K562 (cell line): ENCODE measurements around the gene TPCN1. TPM values are rescaled to one million over a fixed set of nuclear protein-coding genes. Genes with fewer than 3 reads are reported as not detected.

Experiments used
- ARID1B ChIP-seq: fragments of 450-650 bp; IDR thresholded peaks from 2 replicates; pipeline ENCODE4 v1.6.1; 2016; ENCODE audit warnings: antibody characterized with exemption, mild to moderate bottlenecking, inconsistent platforms
- ETV1 ChIP-seq: fragments of 450-650 bp; conservative IDR thresholded peaks from 2 replicates; pipeline ENCODE4 v1.6.1; 2016; ENCODE audit warnings: missing genetic modification characterization, control low read depth, low read depth, missing compliant biosample characterization
- JUND ChIP-seq, 2 experiments: IDR thresholded peaks; 2 replicates in 1 of 2; 3 replicates in 1 of 2; pipeline ENCODE4 v1.6.1; 2011; ENCODE audit warnings: borderline replicate concordance in 2 of 2, low read depth in 2 of 2, low read length in 2 of 2, improper control_type of control experiment in 1 of 2, missing biosample characterization in 1 of 2, missing genetic modification characterization in 1 of 2, missing genetic modification reagents in 1 of 2
- MED1 ChIP-seq: sonication (generic); formaldehyde crosslinking; IDR thresholded peaks from 2 replicates; pipeline ENCODE4 v1.8.1; 2023; ENCODE audit warnings: missing genetic modification reagents, borderline replicate concordance
- NR2C2 ChIP-seq, 2 experiments: fragments of 200-800 bp in 1 of 2; sonication (Bioruptor generic) in 1 of 2; sonication (generic) in 1 of 2; formaldehyde crosslinking in 1 of 2; IDR thresholded peaks; 2 replicates each; pipeline versions ENCODE4 v1.6.1 to v1.8.0; 2016 to 2022; ENCODE audit warnings: mild to moderate bottlenecking in 1 of 2, missing compliant biosample characterization in 1 of 2, missing genetic modification characterization in 1 of 2, missing genetic modification reagents in 1 of 2
- SIN3B ChIP-seq: fragments of 450-650 bp; IDR thresholded peaks from 2 replicates; pipeline ENCODE4 v1.6.1; 2017; ENCODE audit warnings: low read depth, mild to moderate bottlenecking, moderate library complexity
- THRAP3 ChIP-seq: fragments of 450-650 bp; IDR thresholded peaks from 2 replicates; pipeline ENCODE4 v1.6.1; 2016; ENCODE audit warnings: mild to moderate bottlenecking, inconsistent platforms, borderline replicate concordance
- ZNF140 ChIP-seq: fragments of 250-450 bp; sonication (Bioruptor Pico); IDR thresholded peaks from 2 replicates; pipeline ENCODE4 v1.8.0; 2021; ENCODE audit warnings: moderate library complexity, mild to moderate bottlenecking, inconsistent platforms
- ZNF174 ChIP-seq: fragments of 250-450 bp; sonication (Bioruptor Pico); IDR thresholded peaks from 2 replicates; pipeline ENCODE4 v1.4.0; 2020; ENCODE audit warnings: mild to moderate bottlenecking
- ZNF41 ChIP-seq: fragments of 250-450 bp; sonication (Bioruptor Pico); conservative IDR thresholded peaks from 2 replicates; pipeline ENCODE4 v1.4.0; 2020; ENCODE audit warnings: mild to moderate bottlenecking
- ZNF79 ChIP-seq: fragments of 250-450 bp; sonication (Bioruptor Pico); IDR thresholded peaks from 2 replicates; pipeline ENCODE4 v1.4.0; 2020; ENCODE audit warnings: low read depth, mild to moderate bottlenecking, moderate library complexity
- polyA plus RNA-seq, 8 experiments: library from polyadenylated mRNA; depleted of rRNA in 4 of 8; stranded (reverse) in 5 of 8; unstranded in 3 of 8; fragments of >200 nt; fragmentation: Nextera tagmentation in 2 of 8; fragmentation: Illumina TruSeq in 1 of 8; extraction: Ambion mirVana in 2 of 8; extraction: Trizol in 1 of 8; gene quantifications; 2 replicates each; pipeline versions ENCODE4 v1.2.1 to v1.2.3, GENCODE V29; 2011 to 2014; ENCODE audit warnings: inconsistent platforms in 1 of 8, missing spikeins in 1 of 8
- total RNA-seq, 7 experiments: library from RNA; depleted of rRNA in 6 of 7; stranded (reverse); fragments of >200 nt in 6 of 7; fragmentation: Illumina TruSeq in 2 of 7; extraction: Trizol in 2 of 7; gene quantifications; 2 replicates each; pipeline versions ENCODE4 v1.2.1 to v1.2.3, GENCODE V29; 2011 to 2021; ENCODE audit warnings: low replicate concordance in 1 of 7
- TF ChIP-seq, protein P1 (sequence below), 2 experiments: fragments of 450-650 bp; conservative IDR thresholded peaks; 2 replicates each; pipeline ENCODE4 v1.6.1; 2017; ENCODE audit warnings: mild to moderate bottlenecking in 2 of 2, moderate library complexity in 2 of 2
- TF ChIP-seq, protein P2 (sequence below): sonication (generic); formaldehyde crosslinking; IDR thresholded peaks from 2 replicates; pipeline ENCODE4 v1.8.1; 2022; ENCODE audit warnings: missing genetic modification reagents
- TF ChIP-seq, protein P3 (sequence below), 2 experiments: fragments of 450-650 bp in 1 of 2; IDR thresholded peaks; 2 replicates each; pipeline ENCODE4 v1.6.1; 2011 to 2017; ENCODE audit warnings: low read depth in 2 of 2, antibody characterized with exemption in 1 of 2, borderline replicate concordance in 1 of 2, low read length in 1 of 2, mild to moderate bottlenecking in 1 of 2, mixed read lengths in 1 of 2; ENCODE audit not compliant: control insufficient read depth in 1 of 2
- TF ChIP-seq, protein P4 (sequence below): fragments of 450-650 bp; IDR thresholded peaks from 2 replicates; pipeline ENCODE4 v1.6.1; 2016; ENCODE audit warnings: antibody characterized with exemption
- TF ChIP-seq, protein P5 (sequence below): fragments of 450-650 bp; formaldehyde crosslinking; IDR thresholded peaks from 2 replicates; pipeline ENCODE4 v1.4.0; 2022; ENCODE audit warnings: missing genetic modification characterization
- TF ChIP-seq, protein P6 (sequence below): sonication (generic); formaldehyde crosslinking; IDR thresholded peaks from 2 replicates; pipeline ENCODE4 v1.8.0; 2022; ENCODE audit warnings: missing genetic modification reagents, mild to moderate bottlenecking, borderline replicate concordance

The TPCN1 gene
- total and polyA plus RNA-seq, 9 of the 15 experiments (the other 6 are each of a cell fraction or from before 2014, with no cell fraction given): 0.80 to 23.8 (median 7.4) TPM

DNA sequence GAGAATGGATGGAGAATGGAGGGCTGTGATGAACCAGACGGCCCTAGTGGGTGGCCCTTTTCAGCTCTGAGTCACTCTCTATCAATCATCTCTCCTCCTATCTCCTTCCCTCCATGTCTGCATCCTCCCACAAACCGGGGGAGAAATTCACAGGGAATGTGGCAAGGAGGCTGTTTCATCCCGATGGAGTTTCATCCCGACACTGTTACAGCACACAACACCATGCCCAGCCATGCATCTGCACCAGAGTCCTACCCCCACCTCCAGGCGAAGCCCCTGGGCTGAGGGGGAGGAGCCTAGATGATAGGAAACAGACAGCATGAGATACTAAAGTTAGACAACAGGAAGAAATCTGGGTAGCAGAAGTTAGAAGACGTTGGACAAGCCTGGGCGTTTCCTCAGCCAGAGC, 92.9 kb downstream of the TPCN1 start (continued):
- no peak for TF ChIP-seq NR2C2 (CRISPR knock-in tag; IDR thresholded peaks at IDR 0.05)
- TF ChIP-seq NR2C2 (tag; IDR thresholded peaks at IDR 0.05): no peak
- TF ChIP-seq MED1 (CRISPR knock-in tag): no peak
- TF ChIP-seq SIN3B: no peak
- TF ChIP-seq, protein P1, sequence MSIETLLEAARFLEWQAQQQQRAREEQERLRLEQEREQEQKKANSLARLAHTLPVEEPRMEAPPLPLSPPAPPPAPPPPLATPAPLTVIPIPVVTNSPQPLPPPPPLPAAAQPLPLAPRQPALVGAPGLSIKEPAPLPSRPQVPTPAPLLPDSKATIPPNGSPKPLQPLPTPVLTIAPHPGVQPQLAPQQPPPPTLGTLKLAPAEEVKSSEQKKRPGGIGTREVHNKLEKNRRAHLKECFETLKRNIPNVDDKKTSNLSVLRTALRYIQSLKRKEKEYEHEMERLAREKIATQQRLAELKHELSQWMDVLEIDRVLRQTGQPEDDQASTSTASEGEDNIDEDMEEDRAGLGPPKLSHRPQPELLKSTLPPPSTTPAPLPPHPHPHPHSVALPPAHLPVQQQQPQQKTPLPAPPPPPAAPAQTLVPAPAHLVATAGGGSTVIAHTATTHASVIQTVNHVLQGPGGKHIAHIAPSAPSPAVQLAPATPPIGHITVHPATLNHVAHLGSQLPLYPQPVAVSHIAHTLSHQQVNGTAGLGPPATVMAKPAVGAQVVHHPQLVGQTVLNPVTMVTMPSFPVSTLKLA (conservative IDR thresholded peaks at IDR 0.05): no peak
- TF ChIP-seq, protein P2, sequence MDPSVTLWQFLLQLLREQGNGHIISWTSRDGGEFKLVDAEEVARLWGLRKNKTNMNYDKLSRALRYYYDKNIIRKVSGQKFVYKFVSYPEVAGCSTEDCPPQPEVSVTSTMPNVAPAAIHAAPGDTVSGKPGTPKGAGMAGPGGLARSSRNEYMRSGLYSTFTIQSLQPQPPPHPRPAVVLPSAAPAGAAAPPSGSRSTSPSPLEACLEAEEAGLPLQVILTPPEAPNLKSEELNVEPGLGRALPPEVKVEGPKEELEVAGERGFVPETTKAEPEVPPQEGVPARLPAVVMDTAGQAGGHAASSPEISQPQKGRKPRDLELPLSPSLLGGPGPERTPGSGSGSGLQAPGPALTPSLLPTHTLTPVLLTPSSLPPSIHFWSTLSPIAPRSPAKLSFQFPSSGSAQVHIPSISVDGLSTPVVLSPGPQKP: no peak
- TF ChIP-seq THRAP3: no peak
- TF ChIP-seq, protein P3, sequence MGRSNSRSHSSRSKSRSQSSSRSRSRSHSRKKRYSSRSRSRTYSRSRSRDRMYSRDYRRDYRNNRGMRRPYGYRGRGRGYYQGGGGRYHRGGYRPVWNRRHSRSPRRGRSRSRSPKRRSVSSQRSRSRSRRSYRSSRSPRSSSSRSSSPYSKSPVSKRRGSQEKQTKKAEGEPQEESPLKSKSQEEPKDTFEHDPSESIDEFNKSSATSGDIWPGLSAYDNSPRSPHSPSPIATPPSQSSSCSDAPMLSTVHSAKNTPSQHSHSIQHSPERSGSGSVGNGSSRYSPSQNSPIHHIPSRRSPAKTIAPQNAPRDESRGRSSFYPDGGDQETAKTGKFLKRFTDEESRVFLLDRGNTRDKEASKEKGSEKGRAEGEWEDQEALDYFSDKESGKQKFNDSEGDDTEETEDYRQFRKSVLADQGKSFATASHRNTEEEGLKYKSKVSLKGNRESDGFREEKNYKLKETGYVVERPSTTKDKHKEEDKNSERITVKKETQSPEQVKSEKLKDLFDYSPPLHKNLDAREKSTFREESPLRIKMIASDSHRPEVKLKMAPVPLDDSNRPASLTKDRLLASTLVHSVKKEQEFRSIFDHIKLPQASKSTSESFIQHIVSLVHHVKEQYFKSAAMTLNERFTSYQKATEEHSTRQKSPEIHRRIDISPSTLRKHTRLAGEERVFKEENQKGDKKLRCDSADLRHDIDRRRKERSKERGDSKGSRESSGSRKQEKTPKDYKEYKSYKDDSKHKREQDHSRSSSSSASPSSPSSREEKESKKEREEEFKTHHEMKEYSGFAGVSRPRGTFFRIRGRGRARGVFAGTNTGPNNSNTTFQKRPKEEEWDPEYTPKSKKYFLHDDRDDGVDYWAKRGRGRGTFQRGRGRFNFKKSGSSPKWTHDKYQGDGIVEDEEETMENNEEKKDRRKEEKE (IDR thresholded peaks at IDR 0.05; ENCODE audit: borderline replicate concordance in 1 of 2, control insufficient read depth in 1 of 2, low read depth in 2 of 2, low read length in 1 of 2): no peak
- TF ChIP-seq ZNF140 (CRISPR knock-in tag): no peak
- no peak for TF ChIP-seq ZNF174 (CRISPR knock-in tag)
- TF ChIP-seq ARID1B: peak; percentile 85
- no peak for TF ChIP-seq ZNF41 (CRISPR knock-in tag)
- TF ChIP-seq, protein P4, sequence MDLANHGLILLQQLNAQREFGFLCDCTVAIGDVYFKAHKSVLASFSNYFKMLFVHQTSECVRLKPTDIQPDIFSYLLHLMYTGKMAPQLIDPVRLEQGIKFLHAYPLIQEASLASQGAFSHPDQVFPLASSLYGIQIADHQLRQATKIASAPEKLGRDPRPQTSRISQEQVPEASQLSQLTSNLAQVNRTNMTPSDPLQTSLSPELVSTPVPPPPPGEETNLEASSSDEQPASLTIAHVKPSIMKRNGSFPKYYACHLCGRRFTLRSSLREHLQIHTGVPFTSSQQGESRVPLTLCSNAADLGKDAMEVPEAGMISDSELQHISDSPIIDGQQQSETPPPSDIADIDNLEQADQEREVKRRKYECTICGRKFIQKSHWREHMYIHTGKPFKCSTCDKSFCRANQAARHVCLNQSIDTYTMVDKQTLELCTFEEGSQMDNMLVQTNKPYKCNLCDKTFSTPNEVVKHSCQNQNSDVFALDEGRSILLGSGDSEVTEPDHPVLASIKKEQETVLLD: no peak
- TF ChIP-seq, protein P5, sequence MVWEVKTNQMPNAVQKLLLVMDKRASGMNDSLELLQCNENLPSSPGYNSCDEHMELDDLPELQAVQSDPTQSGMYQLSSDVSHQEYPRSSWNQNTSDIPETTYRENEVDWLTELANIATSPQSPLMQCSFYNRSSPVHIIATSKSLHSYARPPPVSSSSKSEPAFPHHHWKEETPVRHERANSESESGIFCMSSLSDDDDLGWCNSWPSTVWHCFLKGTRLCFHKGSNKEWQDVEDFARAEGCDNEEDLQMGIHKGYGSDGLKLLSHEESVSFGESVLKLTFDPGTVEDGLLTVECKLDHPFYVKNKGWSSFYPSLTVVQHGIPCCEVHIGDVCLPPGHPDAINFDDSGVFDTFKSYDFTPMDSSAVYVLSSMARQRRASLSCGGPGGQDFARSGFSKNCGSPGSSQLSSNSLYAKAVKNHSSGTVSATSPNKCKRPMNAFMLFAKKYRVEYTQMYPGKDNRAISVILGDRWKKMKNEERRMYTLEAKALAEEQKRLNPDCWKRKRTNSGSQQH (CRISPR knock-in tag): no peak
- TF ChIP-seq JUND (IDR thresholded peaks at IDR 0.05; ENCODE audit: borderline replicate concordance, low read depth, low read length): peak; percentile 91
- peak; percentile 80; the same call in 2 of the 3 replicates for TF ChIP-seq JUND (tag; IDR thresholded peaks at IDR 0.05; ENCODE audit: borderline replicate concordance, low read depth, low read length)
- TF ChIP-seq, protein P6, sequence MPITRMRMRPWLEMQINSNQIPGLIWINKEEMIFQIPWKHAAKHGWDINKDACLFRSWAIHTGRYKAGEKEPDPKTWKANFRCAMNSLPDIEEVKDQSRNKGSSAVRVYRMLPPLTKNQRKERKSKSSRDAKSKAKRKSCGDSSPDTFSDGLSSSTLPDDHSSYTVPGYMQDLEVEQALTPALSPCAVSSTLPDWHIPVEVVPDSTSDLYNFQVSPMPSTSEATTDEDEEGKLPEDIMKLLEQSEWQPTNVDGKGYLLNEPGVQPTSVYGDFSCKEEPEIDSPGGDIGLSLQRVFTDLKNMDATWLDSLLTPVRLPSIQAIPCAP (CRISPR knock-in tag): no peak
- TF ChIP-seq ZNF79 (CRISPR knock-in tag): no peak
- no peak for TF ChIP-seq ETV1 (tag)
